Measurements from ENCODE around the gene P3H1. TPM values are rescaled to one million over a fixed set of nuclear protein-coding genes. Genes with fewer than 3 reads are reported as not detected.

P3H1 gene
- total and polyA plus RNA-seq, 9 donors, result 22.5 to 47.0 (median 39.4) TPM

GRCh38 chr1:42698081-42698813 is 68.6 kb downstream of the P3H1 start:
- H3K36me3 ChIP-seq, result peaks cover 3% of the 10 kb centered on the region
- H3K4me3 ChIP-seq, result no peak overlapping the region
- H3K27me3 ChIP-seq, result no peaks in the 10 kb centered on the region
- intact Hi-C loops (cut with DNase I), result no loop called here
- no peak overlapping the region for H3K27ac ChIP-seq
- DNase-seq, result no peak
- 90 to 96% (median 92%) methylated on average over 4 of the region's 4 CpGs for WGBS, 3 donors
- H3K9me3 ChIP-seq, result no peaks in the 10 kb centered on the region
- H3K4me1 ChIP-seq (ENCODE audit: insufficient read depth), result no peaks in the 10 kb centered on the region
- TF ChIP-seq EP300 (IDR thresholded peaks at IDR 0.05) (no peak), POLR2A (IDR thresholded peaks at IDR 0.05) (no peak)
- TF ChIP-seq, protein P1, sequence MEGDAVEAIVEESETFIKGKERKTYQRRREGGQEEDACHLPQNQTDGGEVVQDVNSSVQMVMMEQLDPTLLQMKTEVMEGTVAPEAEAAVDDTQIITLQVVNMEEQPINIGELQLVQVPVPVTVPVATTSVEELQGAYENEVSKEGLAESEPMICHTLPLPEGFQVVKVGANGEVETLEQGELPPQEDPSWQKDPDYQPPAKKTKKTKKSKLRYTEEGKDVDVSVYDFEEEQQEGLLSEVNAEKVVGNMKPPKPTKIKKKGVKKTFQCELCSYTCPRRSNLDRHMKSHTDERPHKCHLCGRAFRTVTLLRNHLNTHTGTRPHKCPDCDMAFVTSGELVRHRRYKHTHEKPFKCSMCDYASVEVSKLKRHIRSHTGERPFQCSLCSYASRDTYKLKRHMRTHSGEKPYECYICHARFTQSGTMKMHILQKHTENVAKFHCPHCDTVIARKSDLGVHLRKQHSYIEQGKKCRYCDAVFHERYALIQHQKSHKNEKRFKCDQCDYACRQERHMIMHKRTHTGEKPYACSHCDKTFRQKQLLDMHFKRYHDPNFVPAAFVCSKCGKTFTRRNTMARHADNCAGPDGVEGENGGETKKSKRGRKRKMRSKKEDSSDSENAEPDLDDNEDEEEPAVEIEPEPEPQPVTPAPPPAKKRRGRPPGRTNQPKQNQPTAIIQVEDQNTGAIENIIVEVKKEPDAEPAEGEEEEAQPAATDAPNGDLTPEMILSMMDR (IDR thresholded peaks at IDR 0.05), result no peak

Other genes with a start within 250 kb of the P3H1 start
- 10 to 100 TPM; 23.1 to 32.8 (median 26.4) TPM for gene PPIH, start 108.6 kb downstream of the P3H1 start, total RNA-seq
- gene PPIH, start 108.6 kb downstream of the P3H1 start, polyA plus RNA-seq, result 10 to 100 TPM; 32.1 to 49.1 TPM
- 100 to 1,000 TPM; 196 to 482 (median 373) TPM for gene YBX1, start 84.6 kb downstream of the P3H1 start, total RNA-seq
- 100 to 1,000 TPM; 419 to 909 TPM for gene YBX1, start 84.6 kb downstream of the P3H1 start, polyA plus RNA-seq
- under 1 TPM in 2 of 7 donors, not detected in 5; 0.24 to 0.52 TPM for gene CLDN19, start 26.8 kb downstream of the P3H1 start, total RNA-seq
- under 1 TPM in 1 of 2 donors, not detected in 1; 0.07 TPM for gene CLDN19, start 26.8 kb downstream of the P3H1 start, polyA plus RNA-seq
- 10 to 100 TPM in 1 of 7 donors, 1 to 10 TPM in 6; 1.3 to 10.1 (median 5.8) TPM for gene C1orf50, start 221 bp upstream of the P3H1 start, total RNA-seq
- 10 to 100 TPM in 1 of 2 donors, 1 to 10 TPM in 1; 3.7 to 13.6 TPM for gene C1orf50, start 221 bp upstream of the P3H1 start, polyA plus RNA-seq
- gene TMEM269, start 18.0 kb upstream of the P3H1 start, total RNA-seq, result under 1 TPM in 4 of 7 donors, not detected in 3; 0.12 to 0.62 (median 0.55) TPM
- under 1 TPM; 0.07 TPM for gene TMEM269, start 18.0 kb upstream of the P3H1 start, polyA plus RNA-seq
- 10 to 100 TPM in 1 of 7 donors, 1 to 10 TPM in 6; 3.2 to 10.6 (median 7.7) TPM for gene ERMAP, start 50.1 kb upstream of the P3H1 start, total RNA-seq
- gene ERMAP, start 50.1 kb upstream of the P3H1 start, polyA plus RNA-seq, result 10 to 100 TPM in 1 of 2 donors, 1 to 10 TPM in 1; 5.0 to 12.8 TPM
- gene SVBP, start 50.4 kb upstream of the P3H1 start, total RNA-seq, result 10 to 100 TPM; 20.8 to 56.6 (median 30.3) TPM
- 10 to 100 TPM; 39.6 to 45.6 TPM for gene SVBP, start 50.4 kb upstream of the P3H1 start, polyA plus RNA-seq
- 10 to 100 TPM in 6 of 7 donors, 1 to 10 TPM in 1; 7.9 to 13.4 (median 12.1) TPM for gene ZNF691, start 79.6 kb upstream of the P3H1 start, total RNA-seq
- 10 to 100 TPM; 12.7 to 14.1 TPM for gene ZNF691, start 79.6 kb upstream of the P3H1 start, polyA plus RNA-seq
- 10 to 100 TPM; 10.3 to 65.4 (median 26.0) TPM for gene SLC2A1, start 191.8 kb upstream of the P3H1 start, total RNA-seq
- gene SLC2A1, start 191.8 kb upstream of the P3H1 start, polyA plus RNA-seq, result 10 to 100 TPM; 11.4 to 11.7 TPM

Data from ovary (tissue), 9 donors.